ENCODE data around the gene DNAJC21.

DNA sequence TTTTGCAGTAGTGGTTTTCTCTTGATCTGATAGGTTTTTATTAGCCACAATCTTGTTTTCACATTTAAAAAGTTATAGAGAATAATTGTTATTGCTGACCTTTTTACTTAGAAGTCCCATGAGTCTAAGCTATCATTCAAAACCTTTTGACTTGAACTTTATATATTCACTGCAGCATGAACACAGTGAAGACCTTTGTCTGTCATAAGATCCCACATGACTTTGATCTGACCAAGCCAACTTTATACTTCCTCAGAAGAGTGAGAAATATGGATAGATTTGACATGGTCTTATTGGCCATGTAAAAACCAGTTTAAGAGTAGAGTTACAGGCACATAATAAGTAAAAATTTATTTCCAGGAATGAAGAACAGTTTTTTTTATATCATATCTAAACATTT lies 48.1 kb upstream of the DNAJC21 start:
- TF ChIP-seq, protein P1, sequence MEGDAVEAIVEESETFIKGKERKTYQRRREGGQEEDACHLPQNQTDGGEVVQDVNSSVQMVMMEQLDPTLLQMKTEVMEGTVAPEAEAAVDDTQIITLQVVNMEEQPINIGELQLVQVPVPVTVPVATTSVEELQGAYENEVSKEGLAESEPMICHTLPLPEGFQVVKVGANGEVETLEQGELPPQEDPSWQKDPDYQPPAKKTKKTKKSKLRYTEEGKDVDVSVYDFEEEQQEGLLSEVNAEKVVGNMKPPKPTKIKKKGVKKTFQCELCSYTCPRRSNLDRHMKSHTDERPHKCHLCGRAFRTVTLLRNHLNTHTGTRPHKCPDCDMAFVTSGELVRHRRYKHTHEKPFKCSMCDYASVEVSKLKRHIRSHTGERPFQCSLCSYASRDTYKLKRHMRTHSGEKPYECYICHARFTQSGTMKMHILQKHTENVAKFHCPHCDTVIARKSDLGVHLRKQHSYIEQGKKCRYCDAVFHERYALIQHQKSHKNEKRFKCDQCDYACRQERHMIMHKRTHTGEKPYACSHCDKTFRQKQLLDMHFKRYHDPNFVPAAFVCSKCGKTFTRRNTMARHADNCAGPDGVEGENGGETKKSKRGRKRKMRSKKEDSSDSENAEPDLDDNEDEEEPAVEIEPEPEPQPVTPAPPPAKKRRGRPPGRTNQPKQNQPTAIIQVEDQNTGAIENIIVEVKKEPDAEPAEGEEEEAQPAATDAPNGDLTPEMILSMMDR (IDR thresholded peaks at IDR 0.05), result no peak
- TF ChIP-seq POLR2AphosphoS5 (IDR thresholded peaks at IDR 0.05; ENCODE audit: low read depth, low read length) (no peak), SIN3A (IDR thresholded peaks at IDR 0.05; ENCODE audit: borderline replicate concordance, insufficient read depth, low read depth, low read length) (no peak), TCF7L2 (IDR thresholded peaks at IDR 0.05; ENCODE audit: low read depth, low read length) (no peak)
